ENCODE data around the gene CLASP2.

DNA sequence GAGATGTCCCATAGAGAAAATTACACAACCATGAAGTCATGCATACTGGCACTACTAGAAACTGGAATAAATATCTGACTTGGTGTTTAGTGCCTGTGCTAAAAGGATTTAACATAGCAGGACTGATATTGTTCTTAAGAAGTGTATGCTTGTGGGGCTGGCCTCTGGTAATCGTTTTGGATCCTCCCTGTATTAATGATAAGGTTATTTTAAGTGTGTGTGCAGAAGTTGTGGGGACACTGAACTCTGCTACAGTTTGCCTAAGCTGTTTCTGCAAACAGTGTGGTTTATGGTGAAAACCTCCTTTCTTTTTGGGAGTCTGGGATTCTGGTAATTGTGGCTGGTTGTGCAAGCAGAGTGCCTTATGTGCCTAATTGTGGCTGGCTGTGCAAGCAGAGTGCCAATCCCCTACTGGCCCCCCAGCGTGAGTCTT lies 120.8 kb downstream of the CLASP2 start:
- TF ChIP-seq, protein P1, sequence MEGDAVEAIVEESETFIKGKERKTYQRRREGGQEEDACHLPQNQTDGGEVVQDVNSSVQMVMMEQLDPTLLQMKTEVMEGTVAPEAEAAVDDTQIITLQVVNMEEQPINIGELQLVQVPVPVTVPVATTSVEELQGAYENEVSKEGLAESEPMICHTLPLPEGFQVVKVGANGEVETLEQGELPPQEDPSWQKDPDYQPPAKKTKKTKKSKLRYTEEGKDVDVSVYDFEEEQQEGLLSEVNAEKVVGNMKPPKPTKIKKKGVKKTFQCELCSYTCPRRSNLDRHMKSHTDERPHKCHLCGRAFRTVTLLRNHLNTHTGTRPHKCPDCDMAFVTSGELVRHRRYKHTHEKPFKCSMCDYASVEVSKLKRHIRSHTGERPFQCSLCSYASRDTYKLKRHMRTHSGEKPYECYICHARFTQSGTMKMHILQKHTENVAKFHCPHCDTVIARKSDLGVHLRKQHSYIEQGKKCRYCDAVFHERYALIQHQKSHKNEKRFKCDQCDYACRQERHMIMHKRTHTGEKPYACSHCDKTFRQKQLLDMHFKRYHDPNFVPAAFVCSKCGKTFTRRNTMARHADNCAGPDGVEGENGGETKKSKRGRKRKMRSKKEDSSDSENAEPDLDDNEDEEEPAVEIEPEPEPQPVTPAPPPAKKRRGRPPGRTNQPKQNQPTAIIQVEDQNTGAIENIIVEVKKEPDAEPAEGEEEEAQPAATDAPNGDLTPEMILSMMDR (IDR thresholded peaks at IDR 0.05), result no peak
- no peak for TF ChIP-seq EZH2phosphoT487 (IDR thresholded peaks at IDR 0.05)

All from neural progenitor cell (in vitro differentiated cells).